IPS-20b (cell line): Measurements from ENCODE around the gene SMAP2.
"Not testable (repeated sequence)": the region's sequence is repeated elsewhere in the genome, so short reads cannot be mapped to it uniquely, and the experiment has no call there.

Source experiments
- H3K27ac ChIP-seq: one replicate; pipeline ENCODE4 v1.5.1; 2013; ENCODE audit warnings: low read length
- H3K27me3 ChIP-seq: 2 replicates; pipeline ENCODE4 v1.6.1; 2013; ENCODE audit warnings: mild to moderate bottlenecking, low read length, inconsistent platforms; ENCODE audit not compliant: insufficient read depth
- H3K36me3 ChIP-seq: 2 replicates; pipeline ENCODE4 v1.6.1; 2013; ENCODE audit warnings: low read depth, mild to moderate bottlenecking, inconsistent platforms, low read length, moderate library complexity; ENCODE audit not compliant: insufficient read depth
- H3K4me1 ChIP-seq: 2 replicates; pipeline ENCODE4 v1.6.1; 2013; ENCODE audit warnings: mild to moderate bottlenecking, control low read depth, inconsistent platforms, low read length, moderate library complexity; ENCODE audit not compliant: insufficient read depth
- H3K4me3 ChIP-seq: 2 replicates; pipeline ENCODE4 v1.5.1; 2013; ENCODE audit warnings: mild to moderate bottlenecking, low read length, inconsistent platforms
- H3K9ac ChIP-seq: 2 replicates; pipeline ENCODE4 v1.6.1; 2013; ENCODE audit warnings: low read depth, mild to moderate bottlenecking, inconsistent platforms, low read length, moderate library complexity
- H3K9me3 ChIP-seq: 2 replicates; pipeline ENCODE4 v1.6.1; 2013; ENCODE audit warnings: mild to moderate bottlenecking, low read depth, low read length, inconsistent platforms; ENCODE audit not compliant: insufficient read depth

The SMAP2 gene

GRCh38 chr1:40386796-40387195 is 13.3 kb downstream of the SMAP2 start:
- Histone ChIP-seq H3K36me3 (no peaks in the 10 kb centered on the region), H3K27me3 (no peaks in the 10 kb centered on the region), H3K27ac (no peak overlapping the region), H3K9me3 (no peaks in the 10 kb centered on the region), H3K4me1 (no peaks in the 10 kb centered on the region), H3K9ac (no peak overlapping the region), H3K4me3 (no peak overlapping the region)

- not testable (repeated sequence) for H3K9me3 ChIP-seq, H3K27ac ChIP-seq, H3K4me1 ChIP-seq, H3K36me3 ChIP-seq, H3K27me3 ChIP-seq, H3K9ac ChIP-seq, H3K4me3 ChIP-seq
Measured at GRCh38 chr1:40387381-40388306, 14.1 kb downstream of the SMAP2 start.

DNA sequence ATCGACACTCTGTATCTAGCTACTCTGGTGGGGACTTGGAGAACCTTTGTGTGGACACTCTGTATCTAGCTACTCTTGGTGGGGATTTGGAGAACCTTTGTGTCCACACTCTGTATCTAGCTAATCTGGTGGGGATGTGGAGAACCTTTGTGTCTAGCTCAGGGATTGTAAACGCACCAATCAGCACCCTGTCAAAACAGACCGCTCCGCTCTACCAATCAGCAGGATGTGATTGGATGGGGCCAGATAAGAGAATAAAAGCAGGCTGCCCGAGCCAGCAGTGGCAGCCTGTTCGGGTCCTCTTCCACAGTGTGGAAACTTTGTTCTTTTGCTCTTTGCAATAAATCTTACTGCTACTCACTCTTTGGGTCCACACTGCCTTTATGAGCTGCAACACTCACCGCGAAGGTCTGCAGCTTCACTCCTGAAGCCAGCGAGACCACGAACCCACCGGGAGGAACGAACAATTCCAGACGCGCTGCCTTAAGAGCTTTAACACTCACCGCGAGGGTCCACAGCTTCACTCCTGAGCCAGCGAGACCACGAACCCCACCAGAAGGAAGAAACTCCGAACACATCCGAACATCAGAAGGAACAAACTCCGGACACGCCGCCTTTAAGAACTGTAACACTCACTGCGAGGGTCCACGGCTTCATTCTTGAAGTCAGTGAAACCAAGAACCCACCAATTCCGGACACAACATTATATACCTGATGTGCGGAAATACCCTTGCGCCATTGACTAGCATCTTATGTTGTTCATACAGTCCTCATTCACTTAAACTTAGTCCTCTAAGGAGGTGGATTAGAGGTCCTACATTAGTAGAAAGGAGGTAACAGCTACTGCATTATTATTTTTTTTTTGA is 15.2 kb downstream of the SMAP2 start:
- not testable (repeated sequence) for H3K4me1 ChIP-seq

GRCh38 chr1:40389322-40389803 is 15.8 kb downstream of the SMAP2 start:
- no peaks in the 10 kb centered on the region for H3K4me1 ChIP-seq
- no peak overlapping the region for H3K4me3 ChIP-seq
- H3K36me3 ChIP-seq, result no peaks in the 10 kb centered on the region
- no peaks in the 10 kb centered on the region for H3K9me3 ChIP-seq
- H3K27me3 ChIP-seq, result no peaks in the 10 kb centered on the region
- H3K27ac ChIP-seq, result no peak overlapping the region
- H3K9ac ChIP-seq, result no peak overlapping the region

More for the DNA sequence above, 15.2 kb downstream of the SMAP2 start:
- H3K4me3 ChIP-seq, H3K27me3 ChIP-seq, H3K36me3 ChIP-seq, H3K27ac ChIP-seq, H3K9ac ChIP-seq, H3K9me3 ChIP-seq: not testable (repeated sequence)

GRCh38 chr1:40389871-40390560 is 16.5 kb downstream of the SMAP2 start:
- Histone ChIP-seq H3K9me3 (no peaks in the 10 kb centered on the region), H3K36me3 (no peaks in the 10 kb centered on the region), H3K4me1 (no peaks in the 10 kb centered on the region), H3K4me3 (no peak overlapping the region), H3K9ac (no peak overlapping the region), H3K27ac (no peak overlapping the region), H3K27me3 (no peaks in the 10 kb centered on the region)

DNA sequence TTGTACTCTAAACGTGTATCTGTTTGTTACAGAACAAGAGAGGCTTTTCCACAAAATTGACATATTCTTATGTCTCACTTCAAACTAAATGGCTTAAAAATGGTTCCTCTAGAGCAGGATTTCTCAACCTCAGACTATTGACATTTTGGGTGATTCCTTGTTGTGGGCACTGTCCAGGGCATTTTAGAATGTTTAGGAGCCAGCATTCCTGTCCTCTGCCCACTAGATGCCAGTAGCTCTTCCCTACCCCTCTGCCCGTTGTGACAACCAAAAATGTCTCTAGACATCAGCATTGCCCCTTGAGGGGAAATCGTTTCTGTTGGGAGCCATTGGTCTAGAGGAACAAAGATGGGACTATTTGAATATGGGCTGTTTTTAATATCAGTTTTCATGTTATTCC is 17.3 kb downstream of the SMAP2 start:
- Histone ChIP-seq H3K4me1 (no peaks in the 10 kb centered on the region), H3K27ac (no peak overlapping the region)

GRCh38 chr1:40391688-40392145 is 18.2 kb downstream of the SMAP2 start:
- Histone ChIP-seq H3K36me3 (no peaks in the 10 kb centered on the region), H3K4me1 (no peaks in the 10 kb centered on the region), H3K9ac (no peak overlapping the region), H3K27ac (no peak overlapping the region), H3K4me3 (no peak overlapping the region), H3K27me3 (no peaks in the 10 kb centered on the region), H3K9me3 (no peaks in the 10 kb centered on the region)

More for the DNA sequence above, 17.3 kb downstream of the SMAP2 start:
- no peak overlapping the region for H3K4me3 ChIP-seq
- no peaks in the 10 kb centered on the region for H3K27me3 ChIP-seq
- H3K36me3 ChIP-seq, result no peaks in the 10 kb centered on the region
- H3K9me3 ChIP-seq, result no peaks in the 10 kb centered on the region
- H3K9ac ChIP-seq, result no peak overlapping the region

GRCh38 chr1:40392221-40392620 is 18.7 kb downstream of the SMAP2 start:
- Histone ChIP-seq H3K4me1 (no peaks in the 10 kb centered on the region), H3K4me3 (no peak overlapping the region), H3K27me3 (no peaks in the 10 kb centered on the region), H3K9ac (no peak overlapping the region), H3K36me3 (no peaks in the 10 kb centered on the region), H3K9me3 (no peaks in the 10 kb centered on the region), H3K27ac (no peak overlapping the region)

DNA sequence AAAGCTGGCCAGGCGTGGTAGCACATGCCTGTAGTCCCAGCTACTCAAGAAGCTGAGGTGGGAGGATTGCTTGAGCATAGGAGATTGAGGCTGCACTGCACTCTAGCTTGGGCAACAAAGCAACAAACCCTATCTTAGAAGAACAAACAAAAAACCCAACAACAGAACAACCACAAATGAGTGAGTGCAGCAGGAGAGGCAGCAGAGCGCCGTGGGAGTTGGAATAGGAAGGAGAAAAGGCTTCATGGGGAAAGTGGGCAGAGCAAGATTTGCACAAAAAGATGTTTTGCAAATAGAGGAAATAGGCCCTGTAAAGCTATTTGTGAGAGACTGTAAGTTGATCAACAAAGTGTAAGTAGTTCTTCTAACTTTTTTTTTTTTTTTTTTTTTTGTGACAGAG is 19.6 kb downstream of the SMAP2 start:
- Histone ChIP-seq H3K36me3 (no peaks in the 10 kb centered on the region), H3K4me1 (no peaks in the 10 kb centered on the region), H3K9me3 (no peaks in the 10 kb centered on the region), H3K4me3 (no peak overlapping the region), H3K9ac (no peak overlapping the region), H3K27me3 (no peaks in the 10 kb centered on the region), H3K27ac (no peak overlapping the region)

GRCh38 chr1:40394491-40395172 is 21.1 kb downstream of the SMAP2 start:
- Histone ChIP-seq H3K9me3 (no peaks in the 10 kb centered on the region), H3K27ac (no peak overlapping the region), H3K27me3 (no peaks in the 10 kb centered on the region), H3K4me1 (no peaks in the 10 kb centered on the region), H3K36me3 (no peaks in the 10 kb centered on the region), H3K9ac (no peak overlapping the region), H3K4me3 (no peak overlapping the region)
